SK-N-SH (cell line): ENCODE measurements around the gene HRK. TPM values are rescaled to one million over a fixed set of nuclear protein-coding genes. Genes with fewer than 3 reads are reported as not detected.

Experiments used
- CTCF ChIA-PET: fragments of 300-600, 350-600 bp; formaldehyde crosslinking; extraction: SDS; loops from one replicate; lab custom pipeline; 2021; lab: Yijun Ruan, JAX
- POLR2A ChIA-PET: fragments of 350-600 bp; sonication (Branson Sonifier 250); formaldehyde crosslinking; extraction: SDS; loops from one replicate; lab custom pipeline; 2020; ENCODE audit warnings: antibody characterized with exemption, inconsistent platforms; lab: Yijun Ruan, JAX
- DNase-seq: peaks from one replicate; pipeline ENCODE4 v3.0.0; 2012
- H2AFZ ChIP-seq: fragments of 200-600 bp; sonication (generic); 2 replicates; pipeline ENCODE4 v1.8.1; 2016; ENCODE audit warnings: antibody characterized with exemption, mild to moderate bottlenecking, low read depth
- H3F3A ChIP-seq: fragments of 200-600 bp; sonication (generic); replicated peaks from 2 replicates; pipeline ENCODE3; 2016; ENCODE audit warnings: antibody characterized with exemption, mild to moderate bottlenecking; ENCODE audit not compliant: insufficient read depth
- H3K27ac ChIP-seq, 2 experiments: fragments of 200-500 bp in 1 of 2; fragments of 200-600 bp in 1 of 2; sonication (Bioruptor generic) in 1 of 2; sonication (generic), shearing (Covaris generic) in 1 of 2; 2 replicates each; pipeline versions ENCODE4 v1.5.1 to v1.6.1; 2014 to 2016; ENCODE audit warnings: low read depth in 2 of 2, inconsistent platforms in 1 of 2, low read length in 1 of 2, mild to moderate bottlenecking in 1 of 2, mixed read lengths in 1 of 2
- H3K27me3 ChIP-seq: fragments of 200-600 bp; sonication (generic), shearing (Covaris generic); 2 replicates; pipeline ENCODE4 v1.6.1; 2016; ENCODE audit warnings: mixed run types; ENCODE audit not compliant: insufficient read depth
- H3K36me3 ChIP-seq, 2 experiments: fragments of 200-500 bp in 1 of 2; fragments of 200-600 bp in 1 of 2; sonication (Bioruptor generic) in 1 of 2; sonication (generic) in 1 of 2; replicated peaks in 1 of 2; 2 replicates each; pipeline versions ENCODE3 to v1.5.1; 2014 to 2016; ENCODE audit warnings: low read length in 1 of 2, mild to moderate bottlenecking in 1 of 2; ENCODE audit not compliant: insufficient read depth in 2 of 2, control insufficient read depth in 1 of 2
- H3K4me1 ChIP-seq, 2 experiments: fragments of 200-500 bp in 1 of 2; fragments of 200-600 bp in 1 of 2; sonication (Bioruptor generic) in 1 of 2; sonication (generic), shearing (Covaris generic) in 1 of 2; 2 replicates each; pipeline versions ENCODE4 v1.5.1 to v1.6.1; 2014 to 2016; ENCODE audit warnings: low read depth in 1 of 2, low read length in 1 of 2, mixed run types in 1 of 2; ENCODE audit not compliant: insufficient read depth in 2 of 2, control insufficient read depth in 1 of 2
- H3K4me2 ChIP-seq: fragments of 200-600 bp; sonication (generic), shearing (Covaris generic); 2 replicates; pipeline ENCODE4 v1.6.1; 2017; ENCODE audit warnings: mixed run types
- H3K4me3 ChIP-seq, 2 experiments: fragments of 200-500 bp in 1 of 2; fragments of 200-600 bp in 1 of 2; sonication (Bioruptor generic) in 1 of 2; sonication (generic), shearing (Covaris generic) in 1 of 2; 2 replicates each; pipeline versions ENCODE4 v1.5.1 to v1.8.1; 2014 to 2016; ENCODE audit warnings: low read depth in 2 of 2, inconsistent platforms in 1 of 2, low read length in 1 of 2, mild to moderate bottlenecking in 1 of 2, mixed read lengths in 1 of 2, moderate library complexity in 1 of 2
- H3K79me2 ChIP-seq: fragments of 200-600 bp; sonication (generic); 2 replicates; pipeline ENCODE4 v1.8.1; 2017; ENCODE audit warnings: mild to moderate bottlenecking; ENCODE audit not compliant: insufficient read depth
- H3K9ac ChIP-seq: fragments of 200-600 bp; sonication (generic); 2 replicates; pipeline ENCODE4 v1.6.1; 2017; ENCODE audit warnings: mixed run types
- H3K9me2 ChIP-seq: fragments of 200-600 bp; sonication (generic); 2 replicates; pipeline ENCODE4 v1.6.1; 2017; ENCODE audit warnings: mixed run types
- H3K9me3 ChIP-seq: fragments of 200-600 bp; sonication (generic); 2 replicates; pipeline ENCODE4 v1.6.1; 2017; ENCODE audit warnings: mixed run types, mild to moderate bottlenecking, moderate library complexity
- H4K20me1 ChIP-seq: fragments of 200-600 bp; sonication (generic); 2 replicates; pipeline ENCODE4 v1.6.1; 2017; ENCODE audit warnings: mild to moderate bottlenecking, mixed run types; ENCODE audit not compliant: insufficient read depth
- CHD2 ChIP-seq: fragments of 150-350 bp; IDR thresholded peaks from 2 replicates; pipeline ENCODE4 v1.6.1; 2018; ENCODE audit warnings: low read length; ENCODE audit not compliant: partially characterized antibody
- CTCF ChIP-seq: fragments of 200-600 bp; sonication (generic); IDR thresholded peaks from 2 replicates; pipeline ENCODE4 v1.6.1; 2017; ENCODE audit warnings: antibody characterized with exemption, mild to moderate bottlenecking, moderate library complexity
- FOXM1 ChIP-seq: IDR thresholded peaks from 2 replicates; pipeline ENCODE4 v1.4.0; 2012; ENCODE audit warnings: low read depth, mild to moderate bottlenecking
- MEF2A ChIP-seq: IDR thresholded peaks from 2 replicates; pipeline ENCODE4 v1.4.0; 2012; ENCODE audit warnings: low read depth, borderline replicate concordance
- NRF1 ChIP-seq: IDR thresholded peaks from 2 replicates; pipeline ENCODE4 v1.6.1; 2012; ENCODE audit warnings: low read depth, mild to moderate bottlenecking, low read length
- POLR2AphosphoS5 ChIP-seq: IDR thresholded peaks from 2 replicates; pipeline ENCODE4 v1.6.1; 2012; ENCODE audit warnings: low read depth, low read length
- RAD21 ChIP-seq: IDR thresholded peaks from 2 replicates; pipeline ENCODE4 v1.6.1; 2012; ENCODE audit warnings: mild to moderate bottlenecking, low read length
- RCOR1 ChIP-seq: fragments of 150-350 bp; IDR thresholded peaks from 2 replicates; pipeline ENCODE4 v1.6.1; 2017; ENCODE audit warnings: antibody characterized with exemption, low read length
- RFX5 ChIP-seq: IDR thresholded peaks from 2 replicates; pipeline ENCODE4 v1.6.1; 2012; ENCODE audit warnings: mild to moderate bottlenecking, improper control_type of control experiment, low read length
- RXRA ChIP-seq: IDR thresholded peaks from 2 replicates; pipeline ENCODE4 v1.4.0; 2012; ENCODE audit warnings: low read depth, mild to moderate bottlenecking, borderline replicate concordance
- TCF12 ChIP-seq: IDR thresholded peaks from 2 replicates; pipeline ENCODE4 v1.4.0; 2012
- TEAD4 ChIP-seq: IDR thresholded peaks from 2 replicates; pipeline ENCODE4 v1.4.0; 2012; ENCODE audit warnings: mild to moderate bottlenecking, borderline replicate concordance; ENCODE audit not compliant: insufficient read depth
- USF1 ChIP-seq: IDR thresholded peaks from 2 replicates; pipeline ENCODE4 v1.4.0; 2012; ENCODE audit warnings: low read depth, borderline replicate concordance
- YY1 ChIP-seq: IDR thresholded peaks from 2 replicates; pipeline ENCODE4 v1.4.0; 2012; ENCODE audit warnings: low read depth, mild to moderate bottlenecking
- WGBS: methylation state at CpG from one replicate; pipeline ENCODE4 v1.1.6; 2017; ENCODE audit warnings: low lambda C conversion rate; 5-methylcytosine and 5-hydroxymethylcytosine counted together
- polyA plus RNA-seq, 3 experiments: library from polyadenylated mRNA; depleted of rRNA; stranded (reverse); fragments of >200 nt; gene quantifications; 2 replicates each; pipeline ENCODE4 v1.2.3, GENCODE V29; 2012
- TF ChIP-seq, protein P1 (sequence below): fragments of 150-350 bp; IDR thresholded peaks from 2 replicates; pipeline ENCODE4 v1.6.1; 2017; ENCODE audit warnings: antibody characterized with exemption, low read length, low read depth, borderline replicate concordance
- TF ChIP-seq, protein P2 (sequence below): IDR thresholded peaks from 2 replicates; pipeline ENCODE4 v1.4.0; 2012; ENCODE audit warnings: low read depth, borderline replicate concordance

The HRK gene
- polyA plus RNA-seq, 1 of the 3 experiments (the other 2 are of a cell fraction), result 0.02 TPM

- TF ChIP-seq CTCF, result no peak
- TF ChIP-seq RAD21, result no peak
- TF ChIP-seq, all 33 proteins: peak for 2
These were observed 34.9 kb upstream of the HRK start (continued) for GRCh38 chr12:116916122-116916521.

GRCh38 chr12:116915326-116915725 is 34.1 kb upstream of the HRK start:
- no peak overlapping the region for H3K9ac ChIP-seq
- H3K9me3 ChIP-seq, result no peaks in the 10 kb centered on the region
- no peak for DNase-seq
- no peak overlapping the region for H3K27ac ChIP-seq
- no peak overlapping the region for H3K4me2 ChIP-seq
- H3K4me3 ChIP-seq, result no peak overlapping the region
- ChIA-PET CTCF (interaction anchor here (0.6 kb wide), 1 partner anchor 33 kb away, joined by 3 read pairs; no protein-coding TSS in a partner anchor), POLR2A (interaction anchor here (0.6 kb wide), 1 partner anchor 30 kb away, joined by 3 read pairs; no protein-coding TSS in a partner anchor)
- H3F3A ChIP-seq, result peaks cover 6% of the 10 kb centered on the region
- 100% methylated on average over 1 of the region's 1 CpG for WGBS
- TF ChIP-seq TCF12 (no peak), CTCF (no peak), RCOR1 (no peak), USF1 (no peak), YY1 (no peak), RFX5 (no peak), CHD2 (no peak), NRF1 (no peak), MEF2A (no peak), POLR2AphosphoS5 (no peak), RXRA (no peak), FOXM1 (no peak), TEAD4 (no peak)
- TF ChIP-seq, protein P1, sequence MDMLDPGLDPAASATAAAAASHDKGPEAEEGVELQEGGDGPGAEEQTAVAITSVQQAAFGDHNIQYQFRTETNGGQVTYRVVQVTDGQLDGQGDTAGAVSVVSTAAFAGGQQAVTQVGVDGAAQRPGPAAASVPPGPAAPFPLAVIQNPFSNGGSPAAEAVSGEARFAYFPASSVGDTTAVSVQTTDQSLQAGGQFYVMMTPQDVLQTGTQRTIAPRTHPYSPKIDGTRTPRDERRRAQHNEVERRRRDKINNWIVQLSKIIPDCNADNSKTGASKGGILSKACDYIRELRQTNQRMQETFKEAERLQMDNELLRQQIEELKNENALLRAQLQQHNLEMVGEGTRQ, result no peak
- TF ChIP-seq, protein P2, sequence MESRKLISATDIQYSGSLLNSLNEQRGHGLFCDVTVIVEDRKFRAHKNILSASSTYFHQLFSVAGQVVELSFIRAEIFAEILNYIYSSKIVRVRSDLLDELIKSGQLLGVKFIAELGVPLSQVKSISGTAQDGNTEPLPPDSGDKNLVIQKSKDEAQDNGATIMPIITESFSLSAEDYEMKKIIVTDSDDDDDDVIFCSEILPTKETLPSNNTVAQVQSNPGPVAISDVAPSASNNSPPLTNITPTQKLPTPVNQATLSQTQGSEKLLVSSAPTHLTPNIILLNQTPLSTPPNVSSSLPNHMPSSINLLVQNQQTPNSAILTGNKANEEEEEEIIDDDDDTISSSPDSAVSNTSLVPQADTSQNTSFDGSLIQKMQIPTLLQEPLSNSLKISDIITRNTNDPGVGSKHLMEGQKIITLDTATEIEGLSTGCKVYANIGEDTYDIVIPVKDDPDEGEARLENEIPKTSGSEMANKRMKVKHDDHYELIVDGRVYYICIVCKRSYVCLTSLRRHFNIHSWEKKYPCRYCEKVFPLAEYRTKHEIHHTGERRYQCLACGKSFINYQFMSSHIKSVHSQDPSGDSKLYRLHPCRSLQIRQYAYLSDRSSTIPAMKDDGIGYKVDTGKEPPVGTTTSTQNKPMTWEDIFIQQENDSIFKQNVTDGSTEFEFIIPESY, result no peak
- H3K36me3 ChIP-seq, result peaks cover 9 to 28% of the 10 kb centered on the region in 2 experiments
- H3K79me2 ChIP-seq, result peaks cover 99% of the 10 kb centered on the region
- no peaks in the 10 kb centered on the region for H3K27me3 ChIP-seq
- H4K20me1 ChIP-seq, result peaks cover 66% of the 10 kb centered on the region
- H2AFZ ChIP-seq, result no peak overlapping the region
- no peaks in the 10 kb centered on the region for H3K9me2 ChIP-seq
- peaks cover 2 to 12% of the 10 kb centered on the region in 2 experiments; a peak in 2 of 4 replicates for H3K4me1 ChIP-seq
